CD4-positive, alpha-beta T cell treated with Interleukin-1 beta for 1 hour (primary cell): Measurements from ENCODE around the gene VAV1.
"Not testable (repeated sequence)": the region's sequence is repeated elsewhere in the genome, so short reads cannot be mapped to it uniquely, and the experiment has no call there.

ENCODE experiments used
- DNase-seq, 2 donors: peaks; one replicate each; pipeline ENCODE4 v3.0.0-alpha.2; 2020 to 2022

VAV1 gene

GRCh38 chr19:6737284-6737872 is 35.1 kb upstream of the VAV1 start, which contains the start of gene GPR108:
GPR108 (minus strand) TSS chr19:6737580; CDS start chr19:6737576, 4 bp downstream.
- peak; percentile 100 for DNase-seq

- peak; percentile 83 to 84 for DNase-seq
Observed at GRCh38 chr19:6737873-6738786, 34.4 kb upstream of the VAV1 start.

GRCh38 chr19:6738787-6739389 is 33.6 kb upstream of the VAV1 start:
- DNase-seq, result no peak

GRCh38 chr19:6739390-6739882 is 33.1 kb upstream of the VAV1 start, which contains the start of gene TRIP10:
TRIP10 (plus strand) TSS chr19:6739680; CDS start chr19:6739762, 82 bp downstream.
- peak; percentile 86 to 88 for DNase-seq

GRCh38 chr19:6739883-6740588 is 32.5 kb upstream of the VAV1 start:
- DNase-seq, result peak in 1 of 2 donors; percentile 10

- peak; percentile 7 to 17 for DNase-seq
Observed at GRCh38 chr19:6740589-6741343, 31.7 kb upstream of the VAV1 start.

- DNase-seq, result no peak
Observed at GRCh38 chr19:6743066-6743465, 29.4 kb upstream of the VAV1 start.

- no peak for DNase-seq
Observed at GRCh38 chr19:6743714-6744380, 28.7 kb upstream of the VAV1 start.

- no peak for DNase-seq
Observed at GRCh38 chr19:6744381-6745301, 27.9 kb upstream of the VAV1 start.

- no peak for DNase-seq
Observed at GRCh38 chr19:6745965-6746364, 26.5 kb upstream of the VAV1 start.

GRCh38 chr19:6748543-6748942 is 24.0 kb upstream of the VAV1 start:
- DNase-seq, result not testable (repeated sequence)

GRCh38 chr19:6750062-6750461 is 22.4 kb upstream of the VAV1 start:
- DNase-seq, result no peak

- no peak for DNase-seq
Observed at GRCh38 chr19:6751189-6751588, 21.3 kb upstream of the VAV1 start.

GRCh38 chr19:6752256-6753177 is 20.0 kb upstream of the VAV1 start:
- no peak for DNase-seq

GRCh38 chr19:6753178-6754031 is 19.1 kb upstream of the VAV1 start:
- peak; percentile 82 to 87 for DNase-seq

- DNase-seq, result no peak
Observed at GRCh38 chr19:6754136-6754535, 18.4 kb upstream of the VAV1 start.

- DNase-seq, result no peak
Observed at GRCh38 chr19:6754653-6755463, 17.6 kb upstream of the VAV1 start.
